GM19328 (cell line): ENCODE results near the gene TRAF2.

Source experiments
- ATAC-seq: cut with Tn5 transposase; IDR thresholded peaks from one replicate; pipeline ENCODE4 v1.9.1; 2021; ENCODE audit warnings: mild to moderate bottlenecking, moderate library complexity; ENCODE audit not compliant: unreplicated experiment

TRAF2 gene

GRCh38 chr9:136958473-136958872 lies 72.2 kb downstream of the TRAF2 start:
- no peak for ATAC-seq

- ATAC-seq: no peak
Observed at GRCh38 chr9:136958898-136959850, 72.9 kb downstream of the TRAF2 start.

GRCh38 chr9:136960212-136960937 lies 74.1 kb downstream of the TRAF2 start:
- no peak for ATAC-seq

GRCh38 chr9:136960938-136961275 lies 74.6 kb downstream of the TRAF2 start:
- ATAC-seq: no peak

GRCh38 chr9:136961279-136962065 lies 75.2 kb downstream of the TRAF2 start:
- no peak for ATAC-seq

GRCh38 chr9:136962163-136962562 lies 75.8 kb downstream of the TRAF2 start:
- no peak for ATAC-seq

- ATAC-seq: no peak
Observed at GRCh38 chr9:136962701-136963248, 76.5 kb downstream of the TRAF2 start.

GRCh38 chr9:136963341-136963740 lies 77.0 kb downstream of the TRAF2 start:
- ATAC-seq: no peak

GRCh38 chr9:136963751-136964150 lies 77.4 kb downstream of the TRAF2 start:
- no peak for ATAC-seq

GRCh38 chr9:136964171-136964689 lies 77.9 kb downstream of the TRAF2 start:
- no peak for ATAC-seq

GRCh38 chr9:136964833-136965422 lies 78.6 kb downstream of the TRAF2 start:
- ATAC-seq: no peak

GRCh38 chr9:136965771-136966484 lies 79.6 kb downstream of the TRAF2 start:
- ATAC-seq: no peak

- ATAC-seq: no peak
Observed at GRCh38 chr9:136968333-136969127, 82.2 kb downstream of the TRAF2 start.

- ATAC-seq: no peak
Observed at GRCh38 chr9:136969150-136969549, 82.8 kb downstream of the TRAF2 start.

- ATAC-seq: no peak
Observed at GRCh38 chr9:136969774-136970173, 83.5 kb downstream of the TRAF2 start.

GRCh38 chr9:136970361-136970760 lies 84.0 kb downstream of the TRAF2 start:
- no peak for ATAC-seq

- no peak for ATAC-seq
Observed at GRCh38 chr9:136971746-136972145, 85.4 kb downstream of the TRAF2 start.

- ATAC-seq: no peak
Observed at GRCh38 chr9:136972335-136972734, 86.0 kb downstream of the TRAF2 start.

GRCh38 chr9:136972743-136973142 lies 86.4 kb downstream of the TRAF2 start:
- ATAC-seq: no peak
